Measurements from ENCODE around the gene KLHL13.

Gene KLHL13

GRCh38 chrX:117972711-117973109, 143.9 kb downstream of the KLHL13 start:
- no peaks in the 10 kb centered on the region for H4K20me1 ChIP-seq (ENCODE audit: insufficient read depth, low read length)
- TF ChIP-seq EZH2 (IDR thresholded peaks at IDR 0.05; ENCODE audit: borderline replicate concordance, low read length), result no peak
- no peak for TF ChIP-seq CTCF (IDR thresholded peaks at IDR 0.05; ENCODE audit: low read length)
- H3K4me1 ChIP-seq (ENCODE audit: insufficient read depth, low read length, severe bottlenecking), result no peaks in the 10 kb centered on the region
- H3K4me3 ChIP-seq (ENCODE audit: low read depth, low read length, poor library complexity, severe bottlenecking), result no peak overlapping the region
- no peaks in the 10 kb centered on the region for H3K79me2 ChIP-seq (ENCODE audit: insufficient read depth, low read length)
- H3K36me3 ChIP-seq (ENCODE audit: insufficient read depth, low read length), result no peaks in the 10 kb centered on the region
- no peaks in the 10 kb centered on the region for H3K9me3 ChIP-seq (ENCODE audit: low read length)
- no peaks in the 10 kb centered on the region for H3F3A ChIP-seq (ENCODE audit: insufficient read depth, low read length)
- no peaks in the 10 kb centered on the region for H3K27me3 ChIP-seq (ENCODE audit: insufficient read depth, low read length)
- no peaks in the 10 kb centered on the region for H3K9me2 ChIP-seq (ENCODE audit: low read depth, low read length)
- no peak overlapping the region for H2AFZ ChIP-seq (ENCODE audit: low read length)
- H3K27ac ChIP-seq (ENCODE audit: low read depth, low read length, poor library complexity, severe bottlenecking), result no peak overlapping the region
- H3K9ac ChIP-seq (ENCODE audit: low read length), result no peak overlapping the region
- H3K4me2 ChIP-seq (ENCODE audit: low read length), result no peak overlapping the region

GRCh38 chrX:117969782-117970181, 146.8 kb downstream of the KLHL13 start:
- Histone ChIP-seq H4K20me1 (ENCODE audit: insufficient read depth, low read length) (no peaks in the 10 kb centered on the region), H3K27me3 (ENCODE audit: insufficient read depth, low read length) (no peaks in the 10 kb centered on the region), H3F3A (ENCODE audit: insufficient read depth, low read length) (no peaks in the 10 kb centered on the region), H3K27ac (ENCODE audit: low read depth, low read length, poor library complexity, severe bottlenecking) (no peak overlapping the region), H3K4me2 (ENCODE audit: low read length) (no peak overlapping the region), H3K9me3 (ENCODE audit: low read length) (no peaks in the 10 kb centered on the region), H3K4me3 (ENCODE audit: low read depth, low read length, poor library complexity, severe bottlenecking) (no peak overlapping the region), H3K79me2 (ENCODE audit: insufficient read depth, low read length) (no peaks in the 10 kb centered on the region), H3K9ac (ENCODE audit: low read length) (no peak overlapping the region), H3K36me3 (ENCODE audit: insufficient read depth, low read length) (no peaks in the 10 kb centered on the region), H3K4me1 (ENCODE audit: insufficient read depth, low read length, severe bottlenecking) (no peaks in the 10 kb centered on the region), H2AFZ (ENCODE audit: low read length) (no peak overlapping the region), H3K9me2 (ENCODE audit: low read depth, low read length) (no peaks in the 10 kb centered on the region)
- TF ChIP-seq CTCF (IDR thresholded peaks at IDR 0.05; ENCODE audit: low read length) (no peak), EZH2 (IDR thresholded peaks at IDR 0.05; ENCODE audit: borderline replicate concordance, low read length) (no peak)

- Histone ChIP-seq H3F3A (ENCODE audit: insufficient read depth, low read length) (no peaks in the 10 kb centered on the region), H4K20me1 (ENCODE audit: insufficient read depth, low read length) (no peaks in the 10 kb centered on the region), H3K27ac (ENCODE audit: low read depth, low read length, poor library complexity, severe bottlenecking) (no peak overlapping the region), H3K79me2 (ENCODE audit: insufficient read depth, low read length) (no peaks in the 10 kb centered on the region), H3K9me3 (ENCODE audit: low read length) (no peaks in the 10 kb centered on the region), H3K27me3 (ENCODE audit: insufficient read depth, low read length) (no peaks in the 10 kb centered on the region), H2AFZ (ENCODE audit: low read length) (no peak overlapping the region), H3K4me2 (ENCODE audit: low read length) (no peak overlapping the region), H3K36me3 (ENCODE audit: insufficient read depth, low read length) (no peaks in the 10 kb centered on the region), H3K4me1 (ENCODE audit: insufficient read depth, low read length, severe bottlenecking) (no peaks in the 10 kb centered on the region), H3K4me3 (ENCODE audit: low read depth, low read length, poor library complexity, severe bottlenecking) (no peak overlapping the region), H3K9ac (ENCODE audit: low read length) (no peak overlapping the region), H3K9me2 (ENCODE audit: low read depth, low read length) (no peaks in the 10 kb centered on the region)
- TF ChIP-seq CTCF (IDR thresholded peaks at IDR 0.05; ENCODE audit: low read length) (no peak), EZH2 (IDR thresholded peaks at IDR 0.05; ENCODE audit: borderline replicate concordance, low read length) (no peak)
Measured at GRCh38 chrX:117969328-117969727, 147.3 kb downstream of the KLHL13 start.

Measured in OCI-LY1 (cell line).